Heart right ventricle (tissue), 16 donors: Measurements from ENCODE around the gene COA1. TPM values are rescaled to one million over a fixed set of nuclear protein-coding genes. Genes with fewer than 3 reads are reported as not detected.

Experiments used
- ATAC-seq, 8 donors: fragments of 200-7000 bp; cut with Tn5 transposase; one replicate each; pipeline ENCODE4 v1.9.1; 2020; ENCODE audit warnings: mild to moderate bottlenecking in 8 of 8, moderate library complexity in 8 of 8, moderate number of reproducible peaks in 1 of 8
- DNase-seq, 2 donors: peaks; one replicate each; pipeline ENCODE4 v3.0.0-alpha.2; 2020
- H3K27ac ChIP-seq, 10 donors: fragments of 200-600 bp; sonication (generic) in 2 of 10; one replicate each; pipeline versions ENCODE4 v1.5.0 to v1.8.0; 2020 to 2022; ENCODE audit warnings: mild to moderate bottlenecking in 3 of 10
- H3K27me3 ChIP-seq, 7 donors: fragments of 200-600 bp; one replicate each; pipeline ENCODE4 v1.8.0; 2021 to 2022; ENCODE audit warnings: mild to moderate bottlenecking in 2 of 7
- H3K36me3 ChIP-seq, 9 donors: fragments of 200-600 bp; sonication (generic) in 1 of 9; one replicate each; pipeline versions ENCODE4 v1.5.0 to v1.8.0; 2020 to 2022; ENCODE audit warnings: mild to moderate bottlenecking in 2 of 9
- H3K4me1 ChIP-seq, 9 donors: fragments of 200-600 bp; sonication (generic) in 1 of 9; one replicate each; pipeline versions ENCODE4 v1.5.0 to v1.8.0; 2020 to 2022; ENCODE audit warnings: mild to moderate bottlenecking in 4 of 9
- H3K4me3 ChIP-seq, 10 donors: fragments of 200-600 bp; sonication (generic) in 2 of 10; one replicate each; pipeline versions ENCODE4 v1.5.0 to v1.8.0; 2020 to 2022; ENCODE audit warnings: mild to moderate bottlenecking in 7 of 10, moderate library complexity in 2 of 10
- H3K9me3 ChIP-seq, 11 donors: fragments of 200-600 bp in 10 of 11; sonication (generic) in 2 of 11; one replicate each; pipeline versions ENCODE4 v1.5.0 to v1.8.0; 2013 to 2022; ENCODE audit warnings: mild to moderate bottlenecking in 2 of 11, control low read depth in 1 of 11, moderate library complexity in 1 of 11
- CTCF ChIP-seq, 9 donors: fragments of 200-600 bp; sonication (generic) in 2 of 9; IDR thresholded peaks; one replicate each; pipeline versions ENCODE4 v1.5.0 to v1.8.0; 2021 to 2022; ENCODE audit warnings: antibody characterized with exemption in 9 of 9, mild to moderate bottlenecking in 5 of 9, moderate library complexity in 1 of 9
- WGBS, 2 donors: extraction: QIAGEN DNeasy Blood & Tissue Kit; methylation state at CpG; one replicate each; pipeline ENCODE4 v1.1.7; 2013; ENCODE audit warnings: inconsistent platforms in 1 of 2; 5-methylcytosine and 5-hydroxymethylcytosine counted together
- intact Hi-C, 10 donors: fragments of 100-400 bp; cut with DNase I; formaldehyde crosslinking; loops; one replicate each; pipeline versions ENCODE4 v1.11.1 to v1.14.2; 2022
- polyA plus RNA-seq, 2 donors: library from polyadenylated mRNA; stranded (reverse); fragments of 200-250 nt; gene quantifications; one replicate each; pipeline ENCODE4 v1.2.3, GENCODE V29; 2013
- total RNA-seq, 10 donors: library from RNA; stranded (reverse); fragmentation: NEBNext Ultra II Directional in 3 of 10; extraction: Animal tissue kit (Norgen Biotek cat#: 25700) in 3 of 10; gene quantifications; one replicate each; pipeline versions ENCODE4 v1.2.1 to v1.2.4, GENCODE V29; 2021 to 2023
- donor health status: Arrhythmogenic right ventricular cardiomyopathy.
- donor health status: ischemic (EF 13 %, LVEDD 7.1; RV severe dilation, severe dysfunction).
- donor health status: healthy with polysubstance abuse.
- donor health status: DM: no; HTN: yes; CAD: no.
- donor health status: DM: no; HTN: no; CAD: no.
- donor health status: ischemic (EF 25% LVEDD 6.9; RV normal size, moderate dysfunction).
- donor health status: ischemic (EF 25% LVEDD 5.7; RV mildly dilated, moderate dysfunction).
- donor health status: healthy.
- donor health status: DM: yes; HTN: yes; CAD: no.
- donor health status: Ischemic cardiomyopathy.
- donor health status: ischemic (EF 35%, LVEDD 5.7; RV mildly dilated, moderate dysfunction).
- donor health status: nonischemic (EF 11% LVEDD 7.7; RV severe dilation, severe dysfunction).
- donor health status: DM: yes; HTN: yes; CAD: no.
- donor health status: PGD.
- donor health status: ischemic (EF 29% LVEDD 5.4; RV normal size, mild dysfunction).
- donor health status: nonischemic (EF 23%, LVEDD 6.1; RV moderate dilation, normal function).

Gene COA1
- total and polyA plus RNA-seq, 12 donors: 52.1 to 83.3 (median 75.4) TPM

DNA sequence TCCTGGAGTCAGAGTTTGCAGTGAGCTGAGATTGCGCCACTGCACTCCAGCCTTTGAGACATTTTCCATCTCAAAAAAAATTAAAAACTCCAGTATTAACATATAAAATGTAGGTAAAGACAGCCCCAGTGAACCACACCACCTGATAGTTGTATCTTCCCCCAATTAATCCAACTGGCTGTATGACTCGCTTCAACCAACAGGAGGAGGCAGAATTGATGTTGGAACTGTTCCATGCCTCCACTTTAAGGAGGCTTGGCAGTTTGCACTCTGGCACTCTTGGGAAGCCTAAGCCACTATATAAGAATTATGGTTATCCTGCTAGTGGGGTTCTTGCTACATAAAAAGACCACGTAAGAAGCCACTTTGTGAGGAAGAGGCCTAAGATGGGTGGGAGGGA, 73.7 kb downstream of the COA1 start:
- Histone ChIP-seq H3K9me3 (no peaks in the 10 kb centered on the region), H3K36me3 (peaks cover 0 to 12% (median 0%) of the 10 kb centered on the region in 9 donors), H3K4me1 (peaks cover 2 to 55% (median 14%) of the 10 kb centered on the region in 9 donors), H3K27ac (no peak overlapping the region), H3K27me3 (no peaks in the 10 kb centered on the region), H3K4me3 (no peak overlapping the region)
- WGBS, 2 donors: 98% methylated on average over 3 of the region's 3 CpGs
- ATAC-seq: no peak
- TF ChIP-seq CTCF (IDR thresholded peaks at IDR 0.05): no peak
- DNase-seq: no peak
- intact Hi-C loops: no loop called here

- Histone ChIP-seq H3K36me3 (peaks cover 0 to 12% (median 0%) of the 10 kb centered on the region in 9 donors), H3K4me3 (no peak overlapping the region), H3K27me3 (no peaks in the 10 kb centered on the region), H3K27ac (peak overlapping the region in 1 of 10 donors; percentile 38), H3K4me1 (peaks cover 8 to 57% (median 30%) of the 10 kb centered on the region in 9 donors), H3K9me3 (no peaks in the 10 kb centered on the region)
- DNase-seq (no peak), ATAC-seq (no peak)
- intact Hi-C loops: no loop called here
- WGBS, 2 donors: 81 to 86% methylated on average over 4 of the region's 4 CpGs
- no peak for TF ChIP-seq CTCF (IDR thresholded peaks at IDR 0.05)
Observed at GRCh38 chr7:43653891-43654504, 75.3 kb downstream of the COA1 start.

GRCh38 chr7:43653466-43653865, 75.9 kb downstream of the COA1 start:
- Histone ChIP-seq H3K27me3 (no peaks in the 10 kb centered on the region), H3K27ac (peak overlapping the region in 1 of 10 donors; percentile 38), H3K36me3 (peaks cover 0 to 8% (median 0%) of the 10 kb centered on the region in 9 donors), H3K9me3 (no peaks in the 10 kb centered on the region), H3K4me3 (no peak overlapping the region), H3K4me1 (peaks cover 8 to 57% (median 34%) of the 10 kb centered on the region in 9 donors)
- DNase-seq (no peak), ATAC-seq (no peak)
- intact Hi-C loops: no loop called here
- WGBS, 2 donors: 98% methylated on average over 4 of the region's 4 CpGs
- TF ChIP-seq CTCF (IDR thresholded peaks at IDR 0.05): no peak

DNA sequence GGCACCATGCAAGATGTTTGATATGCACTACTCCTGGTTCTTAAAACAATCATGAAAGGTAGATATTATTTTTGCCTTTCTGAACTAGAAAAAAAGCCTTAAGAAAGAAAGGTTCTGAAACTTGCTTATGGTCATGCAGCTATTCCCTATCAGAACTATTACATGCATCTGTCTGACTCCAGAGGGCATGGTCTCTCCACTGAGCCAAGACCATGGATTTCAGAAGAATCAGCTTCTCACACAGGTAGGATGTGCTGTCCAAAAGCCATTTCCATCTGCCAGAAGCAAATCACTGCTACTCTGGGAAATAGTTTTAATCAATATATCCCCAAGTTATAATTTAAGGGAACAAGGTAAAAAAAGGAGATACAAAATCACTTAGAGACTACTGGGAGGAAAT, 77.0 kb downstream of the COA1 start:
- Histone ChIP-seq H3K9me3 (no peaks in the 10 kb centered on the region), H3K4me1 (peaks cover 13 to 64% (median 45%) of the 10 kb centered on the region in 9 donors), H3K27me3 (no peaks in the 10 kb centered on the region), H3K27ac (peak overlapping the region in 1 of 10 donors; percentile 92), H3K4me3 (no peak overlapping the region), H3K36me3 (peaks cover 0 to 6% (median 0%) of the 10 kb centered on the region in 9 donors)
- intact Hi-C loops: no loop called here
- DNase-seq (no peak), ATAC-seq (no peak)
- no peak for TF ChIP-seq CTCF (IDR thresholded peaks at IDR 0.05)
